ENCODE results near the gene GSE1. TPM values are rescaled to one million over a fixed set of nuclear protein-coding genes. Genes with fewer than 3 reads are reported as not detected.

The GSE1 gene
- total RNA-seq, 1 donor from 2014 or later, result 101 TPM

DNA sequence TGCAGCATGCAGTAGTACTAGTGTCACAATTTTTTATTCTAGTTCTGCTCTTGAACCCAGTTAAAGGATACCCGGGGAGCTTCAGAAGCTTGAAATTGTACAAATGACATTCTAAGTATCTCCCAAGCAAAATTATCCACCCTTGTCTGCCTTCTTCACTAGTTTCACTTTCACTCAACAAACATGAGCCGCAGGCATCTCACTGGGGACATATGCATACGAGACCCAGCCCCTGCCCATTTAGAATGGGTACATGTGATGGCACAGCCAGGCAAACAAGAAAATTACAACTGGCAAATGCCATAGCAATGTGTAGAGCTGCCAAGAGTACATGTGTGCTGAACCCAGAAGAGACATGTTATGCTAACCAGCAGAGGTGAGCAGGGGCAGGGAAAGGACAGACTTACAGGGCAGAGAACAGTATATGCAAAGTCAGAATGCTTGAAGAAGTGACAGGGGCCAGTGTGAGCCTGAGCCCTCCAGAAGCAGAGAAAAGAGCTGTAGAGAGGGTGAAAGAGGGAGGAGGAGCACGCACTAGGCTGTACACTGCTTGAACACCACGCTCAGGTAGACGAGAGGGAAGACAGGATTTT is 67.3 kb downstream of the GSE1 start:
- no peaks in the 10 kb centered on the region for H3K9me3 Mint-ChIP-seq

DNA sequence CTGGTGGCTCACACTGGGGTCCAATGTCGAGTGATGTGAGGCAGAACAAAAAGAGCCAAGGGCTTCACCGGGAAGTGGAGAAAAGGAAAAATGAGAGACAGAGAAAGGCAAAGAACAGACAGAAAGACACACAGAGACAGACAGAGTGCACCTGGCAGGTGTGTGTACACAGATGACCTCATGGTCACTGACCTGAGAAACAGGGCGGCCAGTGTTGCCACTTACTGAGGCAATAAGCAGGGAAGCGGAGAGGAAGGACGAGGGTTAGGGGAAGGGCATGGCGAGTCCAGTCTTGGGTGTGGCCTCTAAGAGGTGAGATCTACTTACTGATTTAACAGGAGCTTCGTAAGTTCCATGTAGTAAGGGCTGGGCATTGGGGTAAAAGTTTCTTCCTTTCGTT is 68.1 kb downstream of the GSE1 start:
- peaks cover 9% of the 10 kb centered on the region for H3K4me1 Mint-ChIP-seq (ENCODE audit: unreplicated experiment)
- DNase-seq (ENCODE audit: extremely low spot score, unreplicated experiment), result no peak

More for the DNA sequence above, 67.3 kb downstream of the GSE1 start:
- Mint-ChIP-seq H3K27me3 (no peaks in the 10 kb centered on the region), H3K4me1 (ENCODE audit: unreplicated experiment) (peaks cover 8% of the 10 kb centered on the region), H3K27ac (peak overlapping the region; percentile 48), H3K4me3 (no peak overlapping the region), H3K36me3 (peaks cover 12% of the 10 kb centered on the region)
- TF ChIP-seq, protein P1, sequence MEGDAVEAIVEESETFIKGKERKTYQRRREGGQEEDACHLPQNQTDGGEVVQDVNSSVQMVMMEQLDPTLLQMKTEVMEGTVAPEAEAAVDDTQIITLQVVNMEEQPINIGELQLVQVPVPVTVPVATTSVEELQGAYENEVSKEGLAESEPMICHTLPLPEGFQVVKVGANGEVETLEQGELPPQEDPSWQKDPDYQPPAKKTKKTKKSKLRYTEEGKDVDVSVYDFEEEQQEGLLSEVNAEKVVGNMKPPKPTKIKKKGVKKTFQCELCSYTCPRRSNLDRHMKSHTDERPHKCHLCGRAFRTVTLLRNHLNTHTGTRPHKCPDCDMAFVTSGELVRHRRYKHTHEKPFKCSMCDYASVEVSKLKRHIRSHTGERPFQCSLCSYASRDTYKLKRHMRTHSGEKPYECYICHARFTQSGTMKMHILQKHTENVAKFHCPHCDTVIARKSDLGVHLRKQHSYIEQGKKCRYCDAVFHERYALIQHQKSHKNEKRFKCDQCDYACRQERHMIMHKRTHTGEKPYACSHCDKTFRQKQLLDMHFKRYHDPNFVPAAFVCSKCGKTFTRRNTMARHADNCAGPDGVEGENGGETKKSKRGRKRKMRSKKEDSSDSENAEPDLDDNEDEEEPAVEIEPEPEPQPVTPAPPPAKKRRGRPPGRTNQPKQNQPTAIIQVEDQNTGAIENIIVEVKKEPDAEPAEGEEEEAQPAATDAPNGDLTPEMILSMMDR (conservative IDR thresholded peaks at IDR 0.05), result no peak
- DNase-seq (ENCODE audit: extremely low spot score, unreplicated experiment), result no peak

DNA sequence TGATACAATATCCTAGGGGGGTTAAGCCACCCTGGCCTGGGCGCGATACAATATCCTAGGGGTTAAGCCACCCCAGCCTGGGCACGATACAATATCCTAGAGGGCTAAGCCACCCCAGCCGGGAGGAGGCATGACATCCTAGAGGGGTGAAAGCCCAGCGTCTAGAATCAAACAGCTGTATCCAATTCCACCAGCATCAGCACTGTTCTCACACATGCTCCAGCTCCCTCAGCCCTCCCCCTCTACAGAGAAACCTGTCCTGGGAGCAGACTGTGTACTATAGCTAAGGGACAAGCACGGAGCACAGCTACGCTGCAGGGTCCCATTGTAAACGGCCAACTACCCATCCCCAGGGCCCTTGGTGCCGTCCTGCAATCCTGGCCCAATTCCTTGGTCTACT is 69.4 kb downstream of the GSE1 start:
- Mint-ChIP-seq H3K4me3 (no peak overlapping the region), H3K4me1 (ENCODE audit: unreplicated experiment) (peaks cover 18% of the 10 kb centered on the region), H3K9me3 (no peaks in the 10 kb centered on the region), H3K27ac (no peak overlapping the region), H3K27me3 (no peaks in the 10 kb centered on the region), H3K36me3 (peaks cover 16% of the 10 kb centered on the region)
- DNase-seq (ENCODE audit: extremely low spot score, unreplicated experiment), result no peak
- TF ChIP-seq, protein P1 (conservative IDR thresholded peaks at IDR 0.05), result no peak

More for the DNA sequence above, 68.1 kb downstream of the GSE1 start:
- H3K27ac Mint-ChIP-seq, result peak overlapping the region; percentile 56
- TF ChIP-seq, protein P1 (conservative IDR thresholded peaks at IDR 0.05), result no peak
- no peak overlapping the region for H3K4me3 Mint-ChIP-seq
- no peaks in the 10 kb centered on the region for H3K27me3 Mint-ChIP-seq
- no peaks in the 10 kb centered on the region for H3K9me3 Mint-ChIP-seq
- H3K36me3 Mint-ChIP-seq, result peaks cover 9% of the 10 kb centered on the region

DNA sequence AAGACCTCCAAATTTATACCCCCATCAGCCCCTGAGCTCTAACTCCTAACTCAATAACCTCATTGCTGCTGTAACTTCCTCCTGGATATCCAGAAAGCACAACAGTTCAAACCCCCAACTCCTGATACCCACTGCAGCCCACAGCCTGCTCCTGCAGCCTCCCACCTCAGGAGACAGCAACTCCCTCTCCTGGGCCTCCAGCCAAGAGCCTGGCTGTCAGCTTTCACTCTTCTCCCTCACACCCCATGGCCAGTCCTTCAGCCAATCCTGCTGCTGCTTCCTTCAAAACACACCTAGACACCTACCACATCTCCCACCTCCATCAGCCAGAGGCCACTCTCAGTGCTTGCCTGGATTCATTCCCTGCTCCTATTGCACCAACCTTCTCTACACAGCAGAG is 70.2 kb downstream of the GSE1 start:
- no peaks in the 10 kb centered on the region for H3K9me3 Mint-ChIP-seq
- TF ChIP-seq, protein P1 (conservative IDR thresholded peaks at IDR 0.05), result no peak
- peaks cover 20% of the 10 kb centered on the region for H3K4me1 Mint-ChIP-seq (ENCODE audit: unreplicated experiment)
- H3K27ac Mint-ChIP-seq, result peak overlapping the region; percentile 7
- no peak for DNase-seq (ENCODE audit: extremely low spot score, unreplicated experiment)
- H3K4me3 Mint-ChIP-seq, result no peak overlapping the region
- H3K27me3 Mint-ChIP-seq, result no peaks in the 10 kb centered on the region
- peaks cover 16% of the 10 kb centered on the region for H3K36me3 Mint-ChIP-seq

DNA sequence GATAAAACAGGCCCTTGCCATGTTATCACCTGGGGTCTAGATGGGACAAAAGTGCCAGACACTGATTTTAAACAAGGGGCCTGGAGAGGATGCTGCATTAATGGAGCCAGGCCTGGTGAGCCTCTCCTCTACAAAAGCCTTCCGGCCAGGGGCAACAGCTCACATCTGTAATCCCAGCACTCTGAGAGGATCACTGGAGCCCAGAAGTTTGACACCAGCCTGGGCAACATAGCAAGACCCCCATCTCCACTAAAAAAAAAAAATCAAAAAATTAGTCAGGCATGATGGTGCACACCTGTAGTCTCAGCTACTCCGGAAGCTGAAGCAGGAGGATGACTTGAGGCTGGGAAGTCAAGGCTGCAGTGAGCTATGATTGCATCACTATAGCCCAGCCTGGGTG is 72.1 kb downstream of the GSE1 start:
- H3K9me3 Mint-ChIP-seq, result no peaks in the 10 kb centered on the region
- H3K27ac Mint-ChIP-seq, result no peak overlapping the region
- TF ChIP-seq, protein P1 (conservative IDR thresholded peaks at IDR 0.05), result no peak
- peaks cover 23% of the 10 kb centered on the region for H3K4me1 Mint-ChIP-seq (ENCODE audit: unreplicated experiment)
- no peak overlapping the region for H3K4me3 Mint-ChIP-seq
- H3K27me3 Mint-ChIP-seq, result no peaks in the 10 kb centered on the region
- peaks cover 11% of the 10 kb centered on the region for H3K36me3 Mint-ChIP-seq
- DNase-seq (ENCODE audit: extremely low spot score, unreplicated experiment), result no peak

Data from type B pancreatic cell (in vitro differentiated cells).